HG03045 (cell line): ENCODE results near the gene NEURL2.
A peak's percentile ranks its signal among the peaks of the same experiment; 100 is the strongest.
"Not testable (repeated sequence)": the region's sequence is repeated elsewhere in the genome, so short reads cannot be mapped to it uniquely, and the experiment has no call there.

Experiments used
- ATAC-seq: cut with Tn5 transposase; IDR thresholded peaks from one replicate; pipeline ENCODE4 v1.9.1; 2021; ENCODE audit warnings: mild to moderate bottlenecking, moderate library complexity; ENCODE audit not compliant: unreplicated experiment

Gene NEURL2

DNA sequence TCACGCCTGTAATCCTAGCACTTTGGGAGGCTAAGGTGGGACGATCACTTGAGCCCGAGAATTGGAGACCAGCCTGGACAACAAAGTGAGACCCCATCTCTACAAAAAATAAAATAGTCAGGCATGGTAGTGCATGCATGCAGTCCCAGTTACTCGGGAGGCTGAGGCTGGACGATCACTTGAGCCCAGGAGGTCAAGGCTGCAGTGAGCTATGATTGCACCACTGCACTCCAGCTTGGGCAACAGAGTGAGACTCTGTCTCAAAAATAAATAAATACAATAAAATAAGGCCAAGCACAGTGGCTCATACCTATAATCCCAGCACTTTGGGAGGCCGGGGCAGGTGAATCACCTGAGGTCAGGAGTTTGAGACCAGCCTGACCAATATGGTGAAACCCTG, 10.3 kb upstream of the NEURL2 start:
- ATAC-seq = not testable (repeated sequence)

DNA sequence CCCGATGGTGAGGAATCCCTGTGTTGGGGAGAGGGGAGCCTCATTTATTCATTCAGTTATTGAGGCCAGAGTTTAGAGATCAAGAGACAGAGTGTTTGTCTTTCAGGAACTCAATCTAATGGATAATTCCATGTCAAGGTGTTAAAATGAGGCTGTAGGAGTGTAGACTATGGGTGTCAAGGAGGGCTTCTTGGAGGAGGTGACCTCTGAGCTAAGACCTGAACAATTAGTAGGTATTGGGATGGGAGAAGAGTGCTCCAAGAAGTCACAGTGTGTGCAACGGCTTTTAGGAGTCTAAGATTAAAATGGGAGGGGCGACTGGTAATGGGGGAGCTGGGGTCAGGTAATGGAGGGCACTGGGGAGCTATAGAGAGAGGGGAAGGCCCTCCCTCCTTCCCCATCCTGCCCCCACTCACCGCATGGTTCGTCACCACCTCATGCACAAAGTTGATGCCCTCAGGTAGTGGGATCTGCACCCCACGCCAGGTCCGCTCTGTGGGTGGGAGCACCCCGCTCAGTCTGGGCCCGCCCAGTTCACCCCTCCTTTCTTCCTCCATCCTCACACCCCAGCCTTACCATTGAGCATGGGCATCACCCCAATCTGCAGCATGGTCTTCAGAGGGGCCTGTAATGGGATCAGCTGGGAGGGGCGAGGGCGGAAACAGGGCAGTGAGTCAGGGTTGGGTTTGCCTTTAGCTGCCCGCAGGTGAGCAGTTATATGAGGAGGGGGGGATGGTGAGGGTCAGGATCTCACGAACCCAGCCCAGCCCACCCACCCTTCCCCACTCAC, 8.2 kb upstream of the NEURL2 start:
- ATAC-seq = no peak

DNA sequence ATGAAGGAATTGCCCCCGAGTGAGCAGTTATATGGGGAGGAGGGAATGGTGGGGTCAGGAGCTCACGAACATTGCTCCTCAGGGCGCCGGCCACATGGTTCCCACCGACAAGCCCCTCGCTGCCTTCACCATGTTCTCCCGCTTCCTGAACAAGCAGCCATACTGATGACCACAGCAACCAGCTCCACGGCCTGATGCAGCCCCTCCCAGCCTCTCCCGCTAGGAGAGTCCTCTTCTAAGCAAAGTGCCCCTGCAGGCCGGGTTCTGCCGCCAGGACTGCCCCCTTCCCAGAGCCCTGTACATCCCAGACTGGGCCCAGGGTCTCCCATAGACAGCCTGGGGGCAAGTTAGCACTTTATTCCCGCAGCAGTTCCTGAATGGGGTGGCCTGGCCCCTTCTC, 7.3 kb upstream of the NEURL2 start:
- ATAC-seq = no peak

DNA sequence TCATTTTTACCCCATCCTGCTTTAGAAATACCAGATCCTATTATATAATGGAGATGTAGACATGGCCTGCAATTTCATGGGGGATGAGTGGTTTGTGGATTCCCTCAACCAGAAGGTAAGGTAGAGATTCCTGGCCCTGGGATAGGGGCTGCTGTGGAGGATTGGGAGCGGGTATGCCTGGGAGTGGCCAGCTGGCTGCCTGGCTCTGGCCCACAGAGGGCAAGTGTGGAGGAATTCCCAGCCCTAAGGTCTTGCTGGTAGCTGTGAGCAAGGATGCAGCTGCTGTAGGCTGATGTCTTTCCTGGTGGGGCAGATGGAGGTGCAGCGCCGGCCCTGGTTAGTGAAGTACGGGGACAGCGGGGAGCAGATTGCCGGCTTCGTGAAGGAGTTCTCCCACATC, 6.7 kb upstream of the NEURL2 start:
- no peak for ATAC-seq

DNA sequence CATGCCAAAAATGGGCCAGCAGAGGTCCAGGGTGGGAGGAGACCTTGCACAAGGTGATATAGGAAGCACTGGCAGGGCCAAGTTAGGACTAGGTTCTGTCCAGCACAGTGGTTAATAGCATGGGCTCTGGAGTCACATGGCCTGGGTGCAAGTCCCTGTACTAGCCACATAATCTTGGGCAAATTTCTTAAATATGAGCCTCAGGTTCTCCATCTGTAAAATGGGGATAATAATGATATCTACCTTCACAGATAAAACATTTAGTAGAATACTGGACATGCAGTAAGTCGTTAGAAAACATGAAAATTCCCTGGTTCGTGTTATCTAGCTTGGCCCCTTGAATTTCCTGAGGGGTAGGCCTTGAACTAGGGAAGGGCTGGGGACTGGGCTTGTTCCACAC, 6.3 kb upstream of the NEURL2 start:
- no peak for ATAC-seq

DNA sequence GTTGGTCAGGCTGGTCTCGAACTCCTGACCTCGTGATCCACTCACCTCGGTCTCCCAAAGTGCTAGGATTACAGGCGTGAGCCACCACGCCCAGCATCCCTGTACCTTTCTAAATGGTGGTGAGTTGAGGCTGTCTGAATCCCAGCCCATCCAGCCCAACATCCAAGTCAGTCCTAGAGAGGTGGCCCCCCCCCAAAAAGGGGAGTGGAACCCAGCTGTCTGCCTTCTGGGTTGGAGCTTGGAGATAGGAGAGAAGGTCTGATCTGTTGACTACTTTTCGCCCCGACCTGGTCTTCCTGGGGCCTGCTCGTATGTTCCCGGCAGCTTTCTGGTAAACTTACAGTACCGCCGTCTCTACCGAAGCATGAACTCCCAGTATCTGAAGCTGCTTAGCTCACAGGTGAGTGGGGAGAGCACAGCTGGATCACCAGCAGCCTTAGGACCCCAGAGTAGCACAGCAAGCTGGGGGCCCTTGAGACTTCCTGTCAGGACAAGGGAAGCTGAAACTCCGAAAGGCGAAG, 5.7 kb upstream of the NEURL2 start:
- no peak for ATAC-seq

DNA sequence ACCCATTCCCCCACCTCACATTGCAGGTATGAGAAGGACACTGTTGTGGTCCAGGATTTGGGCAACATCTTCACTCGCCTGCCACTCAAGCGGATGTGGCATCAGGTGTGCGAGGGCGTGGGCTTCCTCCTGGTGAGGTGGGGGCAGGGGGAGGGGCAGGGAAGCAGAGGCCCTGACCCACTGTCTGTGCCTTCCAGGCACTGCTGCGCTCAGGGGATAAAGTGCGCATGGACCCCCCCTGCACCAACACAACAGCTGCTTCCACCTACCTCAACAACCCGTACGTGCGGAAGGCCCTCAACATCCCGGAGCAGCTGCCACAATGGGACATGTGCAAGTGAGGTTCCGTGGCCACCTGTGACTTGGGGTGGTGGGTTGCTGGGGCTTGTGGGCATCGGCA, 3.8 kb upstream of the NEURL2 start:
- ATAC-seq = no peak

DNA sequence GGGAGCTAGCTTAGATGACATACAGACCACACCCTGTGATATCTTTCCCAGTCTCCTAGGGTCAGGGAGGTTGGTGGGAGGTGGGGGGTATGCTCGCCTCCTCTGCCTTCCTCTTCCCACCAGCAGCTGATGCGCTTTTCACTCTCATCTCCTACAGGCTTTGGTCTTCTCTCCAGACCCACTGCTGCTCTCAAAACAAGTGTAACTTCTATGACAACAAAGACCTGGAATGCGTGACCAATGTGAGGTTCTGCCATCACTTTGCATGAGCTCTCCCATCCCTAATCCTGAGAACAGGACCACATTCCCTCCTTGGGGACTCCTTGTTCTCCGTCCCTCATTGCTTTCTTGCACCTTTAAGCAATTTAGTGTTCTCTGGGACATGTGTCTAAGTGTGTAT, 2.8 kb upstream of the NEURL2 start:
- ATAC-seq = no peak

DNA sequence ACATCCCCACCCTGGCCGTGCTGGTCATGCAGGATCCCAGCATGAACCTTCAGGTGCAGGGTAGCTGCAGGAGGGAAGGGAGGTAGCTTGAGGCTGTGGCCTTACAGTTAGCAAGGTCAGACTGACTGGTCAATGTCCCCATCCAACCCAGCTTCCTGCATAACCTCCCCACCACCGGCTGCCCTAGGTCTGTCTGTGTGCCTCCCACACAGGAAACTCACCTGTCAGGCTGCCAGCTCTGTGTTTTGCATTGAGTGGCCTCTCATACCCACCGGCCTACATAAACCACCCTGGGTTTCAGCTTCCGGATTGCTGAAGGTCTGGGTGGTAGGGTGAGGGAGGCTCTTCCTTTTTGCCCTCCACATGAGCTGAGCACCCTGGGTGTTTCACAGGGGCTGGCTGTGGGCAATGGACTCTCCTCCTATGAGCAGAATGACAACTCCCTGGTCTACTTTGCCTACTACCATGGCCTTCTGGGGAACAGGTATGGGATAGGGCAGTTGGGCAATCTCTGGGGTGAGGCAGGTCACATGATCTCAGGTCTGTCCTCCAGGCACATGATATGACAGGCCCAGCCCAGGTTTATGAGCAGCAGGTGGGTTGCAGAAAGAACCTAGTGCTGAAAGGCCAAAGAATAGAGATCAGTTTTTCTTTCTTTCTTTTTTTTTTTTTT, 2.0 kb upstream of the NEURL2 start:
- ATAC-seq = no peak

DNA sequence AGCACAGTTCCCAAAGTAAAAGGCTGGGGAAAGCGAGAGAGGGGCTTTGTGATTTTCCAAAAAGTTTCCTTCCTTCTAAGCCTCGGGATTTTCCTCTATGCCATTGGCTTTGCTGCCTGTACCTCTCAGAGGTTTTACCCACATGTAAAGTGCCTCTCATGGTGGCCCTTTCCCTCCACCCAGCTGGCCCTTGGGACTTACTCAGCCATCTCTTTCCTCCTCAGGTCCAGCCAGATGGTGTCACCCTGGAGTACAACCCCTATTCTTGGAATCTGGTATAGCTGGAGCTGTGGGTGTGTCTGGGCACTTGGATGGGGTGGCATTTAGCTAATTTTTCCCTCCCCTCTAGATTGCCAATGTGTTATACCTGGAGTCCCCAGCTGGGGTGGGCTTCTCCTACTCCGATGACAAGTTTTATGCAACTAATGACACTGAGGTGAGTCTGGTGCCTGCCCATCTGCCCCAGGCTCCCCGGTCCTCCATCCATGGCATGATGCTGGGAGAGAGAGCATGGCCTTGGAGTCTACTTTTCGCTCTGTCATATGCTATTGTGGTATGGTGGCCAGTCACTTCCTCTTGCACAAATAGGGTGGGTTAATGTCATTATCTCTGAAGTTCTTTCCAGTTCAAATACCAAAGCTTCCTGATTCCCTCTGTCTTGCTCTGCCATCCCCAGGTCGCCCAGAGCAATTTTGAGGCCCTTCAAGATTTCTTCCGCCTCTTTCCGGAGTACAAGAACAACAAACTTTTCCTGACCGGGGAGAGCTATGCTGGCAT, 1.2 kb upstream of the NEURL2 start:
- ATAC-seq = no peak

DNA sequence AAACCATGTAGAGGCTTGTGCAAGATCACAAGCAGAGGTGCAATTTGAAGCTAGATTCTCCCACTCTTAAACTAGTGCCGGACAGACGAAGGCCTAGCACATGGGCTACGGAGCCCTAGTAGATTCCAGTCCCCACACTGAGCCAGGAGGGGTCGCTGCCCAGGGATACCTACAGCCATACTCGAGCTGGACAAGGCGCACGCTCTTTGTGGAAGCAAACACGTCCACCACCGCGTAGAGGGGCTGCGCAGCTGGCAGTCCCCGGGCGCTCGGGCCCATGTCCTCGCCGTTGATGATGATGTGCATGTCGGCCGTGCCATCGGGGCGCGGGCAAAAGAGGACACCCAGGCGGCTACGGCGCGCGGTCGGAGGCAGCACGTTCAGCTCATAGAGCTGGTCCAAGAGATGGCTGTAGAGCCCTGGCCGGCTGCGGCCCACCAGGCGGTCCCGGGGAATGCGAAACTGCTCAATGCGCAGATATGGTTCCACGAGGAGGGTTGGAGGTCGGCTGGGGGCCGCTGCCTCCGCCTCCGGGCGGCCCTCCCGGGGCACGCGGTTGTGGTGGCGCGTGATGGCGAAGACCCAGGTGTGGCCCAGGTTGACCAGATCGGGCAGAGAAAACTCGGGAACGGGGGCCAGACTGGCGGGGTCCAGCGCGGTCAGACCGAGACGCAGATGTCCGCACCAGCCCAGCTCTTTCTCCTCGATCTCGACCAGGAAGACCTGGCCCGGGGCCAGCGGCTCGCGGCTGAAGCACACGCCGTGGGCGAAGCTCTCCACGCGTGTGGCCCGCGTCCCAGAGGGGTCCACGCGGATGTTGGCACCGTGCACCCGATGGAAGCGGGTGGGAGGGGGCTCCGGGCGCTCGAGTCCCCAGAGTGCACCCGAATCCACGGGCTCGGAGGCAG, 677 bp downstream of the NEURL2 start:
- peak; percentile 21 for ATAC-seq

DNA sequence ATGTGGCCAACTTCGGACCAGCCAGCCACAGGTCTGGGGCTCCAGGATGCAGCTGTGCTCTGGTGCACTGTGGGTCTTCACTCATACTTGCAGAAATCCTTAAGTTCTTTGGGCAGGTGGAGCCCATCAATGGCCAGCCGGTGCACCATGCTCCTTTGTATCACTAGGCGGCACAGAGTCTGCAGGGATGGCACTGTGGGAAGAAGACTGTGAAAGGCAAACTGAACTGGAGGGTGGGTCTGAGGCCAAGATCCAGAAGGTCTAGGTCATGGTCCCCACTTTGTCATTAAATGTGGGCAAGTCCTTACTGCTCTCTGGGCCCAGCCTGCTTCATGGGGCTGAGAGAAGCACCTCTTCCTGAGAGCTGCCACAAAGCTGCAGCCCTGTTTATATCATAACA, 2.3 kb downstream of the NEURL2 start:
- no peak for ATAC-seq

DNA sequence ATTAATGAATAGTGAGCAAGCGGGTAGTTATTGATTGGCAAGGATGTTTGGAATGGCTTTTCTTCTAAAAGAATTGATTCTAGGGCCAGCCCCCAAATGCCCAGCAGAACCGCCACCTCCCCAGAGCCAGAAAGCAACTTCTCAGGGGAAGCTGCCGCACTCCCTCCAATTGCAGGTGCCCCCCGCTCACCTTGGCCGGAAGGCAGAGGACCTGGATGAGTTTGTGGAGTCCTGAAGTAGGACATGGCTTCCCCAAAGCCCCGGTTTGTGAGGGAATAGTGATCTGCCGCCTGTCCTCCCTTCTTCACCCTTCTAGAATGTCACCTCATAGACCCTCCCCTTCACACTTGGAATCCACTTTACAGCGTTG, 3.7 kb downstream of the NEURL2 start, which contains the start of gene SPATA25:
Gene SPATA25 (minus strand): TSS at position 277 of the 370 bp plus-strand sequence. CDS start 32 bp downstream, at position 245.
- no peak for ATAC-seq

DNA sequence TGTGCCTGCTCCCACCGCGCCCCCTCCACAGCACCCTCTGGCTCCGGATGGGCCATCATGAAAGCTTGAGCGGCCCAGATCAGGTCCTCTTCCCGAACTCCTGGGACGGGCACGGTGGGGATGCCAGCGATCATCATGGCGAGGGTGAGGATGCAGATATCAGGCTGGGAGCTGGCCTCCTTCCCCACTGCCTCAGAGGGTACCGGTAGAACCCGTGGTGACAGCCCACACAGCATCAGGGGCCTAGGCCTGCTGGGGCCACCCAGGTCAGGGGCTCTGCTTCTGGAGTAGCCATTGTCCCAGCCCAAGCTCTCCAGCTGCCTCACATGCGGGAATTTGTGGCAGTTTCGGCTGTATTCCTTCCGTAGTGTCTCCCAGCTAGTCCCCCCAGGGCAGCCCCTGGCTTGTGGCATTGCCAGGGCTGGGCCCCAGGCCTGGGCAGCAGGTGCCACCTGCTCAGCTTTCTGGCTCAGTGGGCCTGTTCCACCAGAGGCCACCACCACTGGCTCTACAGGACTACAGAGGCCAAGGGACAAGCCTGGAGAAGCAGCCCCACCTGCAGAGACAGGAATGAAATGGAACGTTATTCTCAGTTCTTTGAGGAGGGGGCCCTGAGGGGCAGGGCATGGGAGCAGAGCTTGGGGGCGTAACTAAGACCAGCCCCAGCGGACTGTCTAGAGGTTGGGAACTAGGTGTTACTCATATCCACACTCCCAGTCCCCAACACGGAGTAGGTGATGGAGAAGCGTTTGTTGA, 4.2 kb downstream of the NEURL2 start:
- ATAC-seq = no peak

DNA sequence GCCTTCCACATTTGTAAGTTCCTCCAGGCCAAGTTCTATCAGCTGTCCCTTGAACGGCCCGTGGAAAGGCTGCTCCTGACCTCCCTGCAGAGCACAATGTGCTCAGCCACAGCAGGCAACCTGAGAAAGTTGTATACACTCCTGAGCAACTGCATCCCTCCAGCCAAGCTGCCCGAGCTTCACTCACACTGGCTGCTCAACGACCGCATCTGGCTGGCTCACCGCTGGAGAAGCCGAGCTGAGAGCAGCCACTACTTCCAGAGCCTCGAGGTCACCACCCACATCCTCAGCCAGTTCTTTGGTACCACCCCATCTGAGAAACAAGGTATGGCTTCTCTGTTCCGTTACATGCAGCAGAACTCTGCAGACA, 7.9 kb downstream of the NEURL2 start:
- ATAC-seq = no peak

DNA sequence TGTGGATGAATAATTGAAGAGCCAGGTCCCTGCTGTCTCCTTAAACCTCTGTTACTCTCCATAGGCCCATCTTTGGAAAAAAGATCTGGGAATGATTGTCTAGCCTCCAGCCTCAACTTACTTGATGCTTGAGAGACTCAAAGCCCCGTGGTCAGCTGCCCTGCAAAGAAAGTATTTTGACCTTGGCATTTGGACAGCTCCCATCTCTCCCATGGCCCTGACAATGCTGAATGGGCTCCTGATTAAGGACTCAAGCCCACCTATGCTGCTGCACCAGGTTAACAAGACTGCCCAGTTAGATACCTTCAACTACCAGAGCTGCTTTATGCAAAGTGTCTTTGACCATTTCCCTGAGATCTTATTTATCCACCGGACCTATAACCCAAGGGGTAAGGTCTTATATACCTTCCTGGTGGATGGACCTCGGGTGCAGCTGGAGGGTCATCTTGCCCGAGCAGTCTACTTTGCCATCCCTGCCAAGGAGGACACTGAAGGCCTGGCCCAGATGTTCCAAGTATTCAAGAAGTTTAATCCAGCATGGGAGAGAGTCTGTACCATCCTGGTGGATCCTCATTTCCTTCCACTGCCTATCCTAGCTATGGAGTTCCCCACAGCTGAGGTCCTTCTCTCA, 8.4 kb downstream of the NEURL2 start:
- no peak for ATAC-seq

DNA sequence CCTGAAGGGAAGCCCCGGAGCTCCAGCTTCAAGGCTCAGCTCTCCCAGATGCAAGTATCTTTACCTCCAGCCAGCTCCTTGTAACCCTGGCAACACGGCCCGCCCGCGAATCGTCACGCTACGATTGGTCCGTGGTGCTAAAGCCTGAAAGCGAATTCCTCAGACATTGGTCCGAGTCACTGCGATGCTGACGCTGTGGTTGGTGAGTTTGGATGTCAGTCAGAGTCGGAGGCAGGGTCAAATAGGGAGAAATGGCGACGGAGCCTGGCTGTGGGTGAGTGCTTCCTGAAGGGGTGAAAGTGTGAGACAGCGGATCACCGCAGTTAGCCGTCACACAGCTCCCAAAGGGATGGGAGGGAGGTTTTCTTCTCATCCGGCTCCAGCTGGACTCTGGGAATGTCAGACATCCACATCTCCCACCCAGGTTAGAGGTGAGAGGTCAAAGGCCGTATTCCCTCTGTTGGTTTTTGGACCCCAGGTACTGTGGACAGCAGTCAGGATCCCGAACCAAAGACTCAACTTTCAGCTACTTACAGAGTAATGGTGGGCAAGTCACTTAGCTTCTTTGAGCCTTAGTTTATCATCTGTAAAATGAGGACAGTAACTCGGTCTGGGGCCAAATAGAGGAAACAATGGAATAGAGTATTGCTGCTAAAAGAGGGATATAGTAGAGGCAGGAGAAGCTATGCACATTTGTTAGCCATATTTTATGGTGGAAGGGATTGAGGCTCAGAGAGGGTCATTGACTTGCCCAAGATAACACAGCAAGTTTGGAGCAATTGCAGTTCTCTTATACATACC, 9.8 kb downstream of the NEURL2 start, which contains the start of gene ZSWIM1:
Gene ZSWIM1 (plus strand): TSS at position 240 of the 801 bp plus-strand sequence. CDS start 1,366 bp downstream, outside the sequence.
- ATAC-seq = peak; percentile 97

DNA sequence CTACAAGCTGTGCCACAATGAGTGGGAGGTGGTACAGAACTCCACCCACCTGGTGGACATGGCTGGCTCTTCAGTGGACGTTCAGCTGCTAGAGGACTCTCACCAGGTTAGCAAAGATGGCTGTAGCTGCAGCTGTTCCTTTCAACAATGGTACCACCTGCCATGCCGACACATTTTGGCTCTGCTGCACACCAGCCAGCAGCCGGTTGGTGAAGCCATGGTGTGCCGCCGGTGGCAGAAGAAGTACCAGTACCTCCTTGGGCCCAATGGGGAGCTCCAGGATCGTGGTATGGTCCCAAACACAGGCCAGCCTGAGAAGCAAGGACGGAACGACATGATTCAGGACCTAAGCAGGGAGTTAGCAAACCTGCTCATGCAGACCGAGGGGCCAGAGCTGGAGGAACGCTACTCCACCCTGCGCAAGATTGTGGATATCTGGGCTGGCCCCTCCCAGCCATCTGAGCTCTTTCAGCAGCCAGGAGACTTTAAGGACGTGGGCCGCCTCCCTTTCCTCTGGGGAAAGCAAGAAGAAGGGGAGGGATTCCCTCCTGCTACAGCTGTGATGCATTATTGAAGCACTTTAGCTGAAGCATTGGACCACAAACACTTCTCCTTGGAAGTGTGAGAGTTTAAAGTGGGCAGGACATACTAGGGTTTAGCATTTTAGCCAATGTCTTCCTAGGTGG, 12.8 kb downstream of the NEURL2 start:
- no peak for ATAC-seq
